Limb (tissue), 2 donors: Measurements from ENCODE around the gene CPEB3.
"Not testable (repeated sequence)": the region's sequence is repeated elsewhere in the genome, so short reads cannot be mapped to it uniquely, and the experiment has no call there.

Experiments used
- DNase-seq, 2 donors: peaks; one replicate each; pipeline ENCODE4 v3.0.0-alpha.2; 2016; ENCODE audit errors: extremely low spot score in 2 of 2

CPEB3 gene

DNA sequence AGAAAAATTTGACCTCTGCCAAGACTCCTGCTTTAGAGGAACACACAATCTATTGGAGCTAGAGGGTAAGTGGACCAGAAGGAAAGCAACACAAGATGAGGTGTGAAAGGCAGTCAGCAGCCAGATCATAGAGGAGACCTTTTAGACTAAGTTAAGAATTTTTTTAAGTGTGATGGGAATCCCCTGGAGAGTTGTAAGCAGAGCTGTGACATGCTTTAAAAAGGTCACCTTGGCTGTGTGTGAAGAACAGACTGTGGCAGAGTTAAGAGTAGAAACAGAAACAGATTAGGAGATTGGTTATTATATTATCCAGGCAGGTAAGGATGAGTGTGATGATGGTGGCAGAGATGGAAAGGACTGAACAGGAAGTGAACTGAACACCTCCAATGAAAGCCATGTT lies 23.5 kb downstream of the CPEB3 start:
- no peak for DNase-seq

DNA sequence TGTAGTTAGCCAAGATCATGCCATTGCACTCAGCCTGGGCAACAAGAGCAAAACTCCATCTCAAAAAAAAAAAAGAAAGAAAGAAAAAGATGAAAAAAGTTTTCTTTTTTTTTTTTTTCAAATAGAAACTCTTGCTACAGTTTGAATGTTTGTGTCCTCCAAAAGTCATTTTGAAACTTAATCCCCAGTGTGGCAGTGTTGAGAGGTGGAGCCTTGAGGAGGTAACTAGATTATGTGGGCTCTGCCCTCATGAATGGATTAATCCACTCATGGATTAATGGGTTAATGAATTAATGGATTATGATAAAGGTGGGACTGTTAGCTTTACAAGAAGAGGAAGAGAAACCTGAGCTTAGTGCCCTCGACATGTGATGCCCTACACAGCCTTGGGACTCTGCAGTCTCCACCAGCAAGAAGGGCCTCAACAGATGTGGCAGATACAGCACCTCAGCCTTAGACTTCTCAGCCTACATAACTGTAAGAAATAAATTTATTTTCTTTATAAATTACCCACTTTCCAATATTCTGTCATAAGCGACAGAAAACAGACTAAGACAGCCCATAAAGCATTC lies 25.1 kb downstream of the CPEB3 start:
- DNase-seq: no peak

DNA sequence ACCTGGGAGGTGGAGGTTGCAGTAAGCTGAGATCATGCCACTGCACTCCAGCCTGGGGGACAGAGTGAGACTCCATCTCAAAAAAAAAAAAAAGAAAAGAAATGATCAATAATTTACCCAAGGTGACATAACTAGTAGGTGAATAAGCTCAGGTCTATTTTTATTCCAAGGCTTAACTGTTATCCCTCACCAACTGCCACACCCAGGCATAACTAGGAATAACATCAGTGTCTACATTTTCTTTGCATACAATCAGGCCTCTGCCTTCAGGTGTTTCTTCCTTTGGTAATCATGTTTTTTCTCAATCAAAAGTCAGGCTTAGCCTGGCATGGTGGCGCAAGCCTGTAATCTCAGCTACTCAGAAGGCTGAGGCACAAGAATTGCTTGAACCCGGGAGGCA lies 26.6 kb downstream of the CPEB3 start:
- DNase-seq: no peak

DNA sequence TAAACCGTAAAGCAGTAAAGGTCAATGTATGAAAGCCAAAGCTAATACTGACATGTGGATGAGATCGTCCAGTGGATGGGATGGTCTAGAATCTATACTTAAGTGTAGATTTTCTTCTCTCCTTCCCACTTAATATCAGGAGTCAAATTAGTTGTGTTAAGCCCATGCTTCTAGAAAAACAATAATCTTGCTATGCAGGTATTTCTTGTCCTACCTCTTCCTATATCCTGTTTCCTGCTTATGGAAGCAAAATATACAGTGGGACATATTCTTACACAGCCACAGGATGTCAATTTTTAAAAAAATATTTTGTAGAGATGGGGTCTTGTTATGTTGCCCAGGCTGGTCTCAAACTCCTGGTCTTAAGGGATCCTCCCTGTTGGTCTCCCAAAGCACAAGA lies 27.5 kb downstream of the CPEB3 start:
- DNase-seq: no peak

DNA sequence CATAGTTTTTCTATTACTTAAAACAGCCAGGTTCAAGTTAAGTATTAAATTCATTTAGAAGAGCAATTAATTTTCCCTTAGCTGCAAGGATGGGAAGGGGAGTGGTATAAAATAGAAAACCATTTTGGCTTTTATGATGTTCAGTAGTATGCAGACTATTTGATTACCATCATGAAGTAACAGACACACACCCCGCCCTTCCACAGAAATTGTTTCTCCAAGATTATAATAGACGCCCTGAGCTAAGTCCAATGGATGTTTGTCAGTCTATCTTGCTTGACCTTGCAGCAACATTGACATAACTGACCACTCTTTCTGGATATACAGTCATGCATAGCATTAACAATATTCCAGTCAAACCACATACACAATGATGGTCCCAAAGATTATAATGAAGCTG lies 42.3 kb downstream of the CPEB3 start:
- no peak for DNase-seq

DNA sequence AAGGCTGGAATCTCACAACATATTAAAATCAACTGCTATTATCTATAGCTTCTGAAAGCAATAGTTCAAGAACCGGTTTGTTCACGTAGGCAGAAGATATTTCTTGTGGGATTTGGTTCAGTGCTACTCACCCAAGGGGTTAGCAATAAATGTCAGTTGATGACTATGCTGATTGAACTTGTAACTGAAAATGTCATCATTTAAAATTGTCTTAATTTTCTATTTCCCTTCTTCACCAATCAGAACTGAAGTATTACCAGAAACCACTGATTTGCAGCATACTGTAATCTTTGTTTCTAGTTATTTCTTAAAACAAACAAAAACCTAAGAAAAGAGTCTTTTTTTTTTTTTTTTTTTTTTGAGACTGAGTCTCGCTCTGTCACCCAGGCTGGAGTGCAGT lies 46.1 kb downstream of the CPEB3 start:
- no peak for DNase-seq

DNA sequence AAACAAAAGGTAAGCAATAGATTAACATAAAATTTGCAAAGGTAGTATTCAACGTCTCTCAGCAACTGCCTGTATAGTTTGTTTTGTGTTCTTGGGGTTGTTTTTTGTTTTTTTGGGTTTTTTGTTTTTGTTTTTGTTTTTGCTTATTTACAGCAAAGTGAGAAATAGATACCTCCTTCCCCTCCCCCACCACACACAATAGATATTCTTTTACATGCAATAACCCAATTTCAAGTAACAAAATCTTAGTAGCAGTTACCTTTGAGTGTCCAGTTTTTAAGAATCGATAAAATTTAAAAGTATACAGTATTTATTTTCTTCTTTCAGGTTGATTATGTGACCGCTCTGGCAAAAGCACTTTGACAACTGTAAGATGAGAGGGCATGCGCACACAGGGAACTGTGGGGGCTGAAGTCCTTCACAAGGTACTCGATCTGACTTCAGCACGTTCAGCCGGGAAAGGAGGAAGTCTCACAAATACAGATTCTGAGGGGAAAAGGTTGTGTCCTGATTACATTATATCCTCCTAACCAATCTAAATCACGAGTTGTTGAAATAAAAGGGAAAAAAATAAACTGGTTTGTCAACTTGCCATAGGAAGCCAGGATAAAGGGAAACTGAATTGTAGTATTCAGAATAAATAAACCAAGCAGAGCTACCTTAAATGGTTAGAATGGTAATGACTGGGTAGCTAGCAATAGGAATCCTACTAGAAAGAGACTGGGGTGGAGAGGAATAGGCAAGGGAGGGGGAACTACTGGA lies 47.8 kb downstream of the CPEB3 start:
- peak; percentile 62 to 69 for DNase-seq

DNA sequence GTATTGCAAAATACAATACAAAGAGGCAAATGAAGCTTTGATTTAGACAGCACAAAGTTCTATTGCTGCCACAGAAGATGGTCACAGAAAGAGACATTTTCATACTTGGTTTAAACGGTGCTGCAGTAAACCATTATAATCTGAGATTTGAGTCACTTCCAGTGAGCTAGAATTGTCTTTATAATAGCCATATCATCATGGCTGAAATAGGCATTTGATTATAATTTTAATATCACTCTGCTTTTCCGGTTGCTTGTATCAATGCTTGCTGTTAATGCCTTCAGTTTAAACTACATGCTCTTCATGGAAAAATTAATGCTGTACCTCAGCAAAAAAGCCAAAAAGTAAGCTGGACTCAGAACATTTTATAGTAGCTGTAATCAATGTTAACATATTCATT lies 48.5 kb downstream of the CPEB3 start:
- DNase-seq: no peak

DNA sequence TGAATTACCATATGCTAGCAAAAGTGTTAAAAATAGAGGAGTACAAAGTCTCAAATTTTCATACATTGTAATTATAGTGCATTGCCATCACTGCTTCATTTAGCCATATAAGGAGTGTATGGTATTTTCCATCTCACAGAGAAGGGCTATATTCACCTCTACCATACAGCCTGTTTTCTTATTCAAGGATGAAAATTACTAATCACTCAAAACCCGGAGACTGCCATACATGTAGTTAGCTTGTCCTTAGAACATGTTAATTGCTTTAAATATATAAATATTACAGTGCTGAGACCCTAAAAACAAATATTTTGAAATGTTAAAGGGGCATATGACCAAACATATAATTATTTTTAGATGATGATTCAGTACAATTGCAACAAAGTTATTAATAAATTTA lies 49.4 kb downstream of the CPEB3 start:
- DNase-seq: no peak

DNA sequence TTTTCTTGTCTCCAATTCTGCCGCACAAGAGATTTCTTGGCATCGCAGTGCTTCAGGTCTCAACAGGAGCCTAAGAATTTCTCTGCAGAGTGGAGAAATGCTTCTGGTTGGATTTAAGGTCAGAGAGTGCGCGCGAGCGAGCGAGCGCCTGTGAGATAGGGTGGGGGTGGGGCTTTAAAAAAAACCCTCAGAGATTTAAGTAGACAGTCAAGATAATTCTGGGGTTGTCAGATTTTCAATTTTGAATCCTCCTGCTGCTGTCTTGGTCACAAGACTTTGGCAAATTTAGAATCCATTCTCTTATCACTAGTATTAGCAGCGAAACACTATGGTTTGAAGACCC lies 49.7 kb downstream of the CPEB3 start:
- peak in 1 of 2 donors; percentile 29 for DNase-seq

DNA sequence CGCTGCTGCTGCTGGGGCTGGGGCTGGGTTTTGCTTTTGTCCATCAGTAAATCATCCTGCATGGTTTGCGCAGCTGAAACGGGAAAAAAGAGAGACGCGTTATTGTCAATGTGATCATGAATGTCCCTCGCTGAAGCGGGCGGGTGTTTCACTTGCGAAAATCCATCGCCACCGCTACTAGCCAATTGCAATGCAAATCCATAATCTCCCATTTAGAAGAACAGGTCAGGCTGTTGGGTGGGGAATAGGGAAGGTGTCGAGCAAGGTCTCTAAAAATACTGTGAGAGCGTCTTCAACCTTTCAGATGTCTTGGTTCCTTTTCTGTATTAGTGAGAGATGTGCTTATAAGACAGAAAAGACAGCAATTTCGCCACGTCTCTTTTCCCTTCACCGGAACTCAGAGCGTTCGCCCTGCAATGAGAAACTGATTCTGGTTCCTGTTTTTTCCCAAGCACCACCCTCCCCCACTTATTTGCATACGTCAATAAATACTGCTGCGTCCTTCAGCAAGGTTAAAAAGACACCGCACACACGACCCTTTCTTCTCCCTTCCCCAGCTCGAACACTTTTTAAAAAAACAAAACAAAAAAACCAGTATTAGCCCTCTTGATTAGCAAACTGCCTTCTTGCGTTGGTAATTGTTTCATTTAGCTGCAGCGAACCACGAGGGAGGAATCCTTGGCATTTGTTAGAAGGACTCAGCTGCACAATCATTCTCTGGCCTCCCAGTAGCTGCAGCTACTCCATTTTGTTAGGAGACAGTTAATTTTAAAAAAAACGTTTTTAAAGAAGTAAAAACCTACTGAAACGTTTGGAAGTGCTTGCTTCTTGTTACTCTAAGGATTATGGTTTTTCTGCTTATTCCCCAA lies 50.4 kb downstream of the CPEB3 start:
- DNase-seq: peak; percentile 45 to 61

DNA sequence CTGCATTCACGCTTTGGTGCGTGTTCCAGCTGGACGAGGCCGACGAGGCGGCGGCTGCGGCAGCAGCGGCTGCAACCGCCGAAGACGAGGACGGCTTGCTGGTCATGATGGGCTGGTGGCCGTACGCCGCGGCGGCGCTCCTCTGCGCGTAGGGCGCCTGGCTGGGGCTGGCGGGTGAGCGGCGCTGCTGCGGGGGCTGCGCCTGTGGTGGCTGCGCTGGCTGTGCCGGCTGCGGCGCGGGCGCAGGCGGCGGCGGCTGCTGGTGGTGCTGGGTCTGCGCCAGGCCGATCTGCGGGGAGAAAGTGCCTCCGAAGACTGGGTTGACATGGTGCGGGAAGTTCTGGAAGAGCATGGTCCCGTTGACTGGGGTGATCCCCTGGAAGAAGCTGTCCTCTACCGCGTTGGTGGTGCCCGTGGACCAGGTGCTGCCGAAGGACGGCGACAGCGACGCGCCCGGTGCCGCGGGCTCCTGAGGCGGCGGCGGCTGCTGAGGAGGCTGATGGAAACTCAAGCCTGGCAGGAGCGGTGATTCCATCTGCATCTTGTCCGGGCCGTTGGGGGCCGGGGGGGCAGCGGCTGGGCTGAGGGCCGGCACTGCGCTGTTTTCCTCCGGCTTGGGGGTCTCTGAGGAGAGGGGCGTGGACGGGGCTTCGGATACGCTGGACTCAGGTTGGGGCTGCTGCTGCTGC lies 51.1 kb downstream of the CPEB3 start:
- peak in 1 of 2 donors; percentile 78 for DNase-seq

DNA sequence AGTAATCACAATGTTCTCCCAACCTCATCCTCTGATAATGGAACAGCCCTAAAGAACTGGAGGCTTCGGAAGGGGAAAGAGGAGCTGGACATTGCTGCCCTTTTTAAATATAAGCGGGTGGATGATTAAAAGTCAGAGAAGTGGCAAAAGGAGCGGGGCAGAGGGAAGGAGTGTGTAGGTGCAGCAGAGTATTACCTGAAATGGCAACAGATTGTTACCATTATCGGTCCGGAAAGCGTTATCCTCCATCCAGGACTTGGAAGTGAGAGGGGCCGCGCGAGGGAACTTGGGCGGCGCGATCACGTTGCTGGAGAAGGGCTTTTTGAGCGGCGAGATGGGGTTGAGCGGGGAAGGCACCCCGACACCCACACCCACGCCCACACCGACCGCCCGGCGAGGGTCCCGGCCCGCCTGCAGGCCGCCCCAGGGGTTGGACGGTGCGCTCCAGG lies 51.7 kb downstream of the CPEB3 start:
- no peak for DNase-seq

DNA sequence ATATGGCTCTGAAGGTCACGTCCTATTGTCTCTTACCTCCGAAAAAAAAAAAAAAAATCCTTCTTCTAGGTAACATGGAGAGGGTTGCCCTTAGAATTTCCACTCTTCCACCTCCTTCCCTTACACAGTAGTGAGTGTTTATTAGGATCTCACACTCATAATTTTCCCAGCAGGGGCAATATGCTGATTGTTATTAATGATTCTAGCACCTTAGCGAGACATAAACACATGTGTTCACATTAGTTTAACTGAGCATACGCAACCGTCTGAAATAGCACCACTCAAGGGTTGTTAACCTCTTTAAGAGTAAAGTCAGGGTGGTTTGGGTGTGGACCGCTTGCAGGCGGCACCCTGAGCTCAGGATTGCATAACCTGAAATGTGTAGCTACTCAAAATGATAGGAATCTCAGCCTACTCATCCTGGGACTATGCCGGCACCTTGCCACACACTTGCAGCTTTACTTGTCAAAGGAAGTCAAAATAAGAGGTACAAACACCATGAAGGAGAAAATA lies 52.2 kb downstream of the CPEB3 start:
- peak in 1 of 2 donors; percentile 30 for DNase-seq

DNA sequence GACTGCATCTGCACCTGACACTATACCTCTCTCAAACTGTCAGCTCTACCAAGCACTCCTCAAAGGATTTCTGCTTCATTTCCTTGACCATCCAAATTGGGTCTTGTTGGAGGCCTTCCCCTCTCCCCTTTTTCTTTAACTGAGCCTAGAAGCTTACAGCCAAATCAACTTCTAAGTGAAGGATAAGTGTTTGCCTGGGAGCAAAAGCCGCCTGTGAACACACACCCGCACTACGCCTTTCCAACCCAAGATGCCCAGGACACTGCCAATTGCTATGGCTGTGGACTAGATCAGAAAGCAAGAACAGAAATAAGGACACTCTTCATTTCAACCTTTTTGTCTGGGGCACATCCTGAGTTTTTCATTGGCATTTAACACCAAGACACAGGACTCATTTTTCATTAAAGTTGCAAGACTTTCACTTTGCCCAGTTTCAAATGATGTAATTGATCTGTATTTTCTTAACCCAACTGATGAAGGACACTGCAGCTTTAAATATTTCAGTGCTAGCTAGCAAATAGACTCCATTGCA lies 52.8 kb downstream of the CPEB3 start:
- no peak for DNase-seq

DNA sequence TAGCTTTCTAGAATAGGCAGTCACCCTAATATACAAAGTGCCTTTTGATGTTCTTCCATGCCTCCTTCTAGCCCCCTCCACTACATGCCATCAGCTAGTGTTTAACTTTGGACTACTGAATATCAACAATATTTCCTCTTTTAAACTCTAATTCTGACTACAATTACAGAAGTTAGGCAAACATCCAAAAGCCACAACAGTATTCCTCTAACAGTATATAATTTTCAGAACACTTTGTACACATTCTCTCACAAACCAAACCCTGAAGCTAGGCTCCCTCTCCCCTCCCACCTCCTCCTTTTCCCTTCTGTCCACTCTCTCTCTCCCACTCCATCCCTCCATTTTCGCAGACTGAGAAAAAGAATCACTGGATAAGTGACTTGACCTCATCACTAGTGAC lies 59.7 kb downstream of the CPEB3 start:
- no peak for DNase-seq

DNA sequence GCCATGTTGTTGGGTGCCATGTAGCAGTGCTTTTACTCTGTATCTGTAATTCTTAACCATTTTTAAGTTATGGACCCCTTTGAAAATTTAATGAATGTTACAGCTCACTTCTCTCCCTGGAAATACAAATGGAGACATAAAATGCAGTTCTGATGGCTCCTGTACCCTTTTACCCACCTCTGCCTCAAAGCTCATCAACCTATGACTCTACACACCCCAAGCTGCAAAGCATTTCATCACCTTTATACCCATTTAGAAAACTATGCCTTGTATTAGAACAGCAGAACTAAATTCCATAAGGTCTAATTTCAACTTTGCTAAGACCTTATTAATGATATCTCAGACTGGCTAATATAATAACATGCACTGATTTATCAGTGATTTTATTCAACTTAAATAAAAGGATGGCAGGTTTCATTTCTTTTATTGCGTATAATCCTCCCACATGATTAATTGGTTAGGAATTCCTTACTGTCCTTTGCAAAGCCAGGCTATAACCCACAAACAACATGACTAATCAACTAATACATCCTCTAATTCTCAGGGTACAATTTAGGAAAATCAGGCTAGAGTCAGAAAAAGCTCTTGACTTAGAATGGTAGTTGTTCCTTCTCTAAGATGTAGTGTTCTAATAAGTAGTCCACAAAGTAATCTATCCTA lies 68.1 kb downstream of the CPEB3 start:
- DNase-seq: no peak

DNA sequence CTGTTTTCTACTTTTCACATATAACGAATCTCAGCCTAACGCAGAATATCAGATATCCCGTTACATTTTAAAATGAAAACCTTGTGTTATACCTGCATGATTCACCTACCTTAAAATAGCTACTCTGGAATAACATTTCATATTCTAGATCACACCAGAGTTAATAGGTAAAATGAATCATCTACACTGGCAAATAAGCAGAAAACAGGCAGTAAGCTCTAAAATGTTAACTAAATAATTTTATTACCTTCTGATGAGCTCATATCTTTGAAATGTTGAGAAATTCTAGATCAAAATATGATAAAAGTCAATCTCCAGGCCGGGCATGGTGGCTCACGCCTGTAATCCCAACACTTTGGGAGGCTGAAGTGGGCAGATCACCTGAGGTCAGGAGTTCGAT lies 71.3 kb downstream of the CPEB3 start:
- DNase-seq: no peak

DNA sequence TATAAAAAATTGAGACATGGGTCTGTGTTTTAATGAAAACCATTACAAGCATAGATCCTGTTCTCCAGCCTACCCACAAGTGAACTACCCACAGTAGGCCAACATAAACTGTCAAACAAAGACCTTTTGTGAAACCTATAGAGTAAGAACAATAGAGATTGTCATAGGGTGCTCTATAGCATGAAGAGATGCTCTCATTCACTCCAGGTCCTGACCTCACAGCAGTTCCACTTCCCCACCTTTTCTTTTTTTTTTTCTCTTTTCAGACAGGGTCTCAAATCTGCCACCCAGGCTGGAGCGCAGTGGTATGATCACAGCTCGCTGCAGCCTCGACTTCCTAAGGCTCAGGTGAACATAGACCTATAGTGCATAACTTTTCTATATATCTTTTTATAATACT lies 72.3 kb downstream of the CPEB3 start:
- no peak for DNase-seq

DNA sequence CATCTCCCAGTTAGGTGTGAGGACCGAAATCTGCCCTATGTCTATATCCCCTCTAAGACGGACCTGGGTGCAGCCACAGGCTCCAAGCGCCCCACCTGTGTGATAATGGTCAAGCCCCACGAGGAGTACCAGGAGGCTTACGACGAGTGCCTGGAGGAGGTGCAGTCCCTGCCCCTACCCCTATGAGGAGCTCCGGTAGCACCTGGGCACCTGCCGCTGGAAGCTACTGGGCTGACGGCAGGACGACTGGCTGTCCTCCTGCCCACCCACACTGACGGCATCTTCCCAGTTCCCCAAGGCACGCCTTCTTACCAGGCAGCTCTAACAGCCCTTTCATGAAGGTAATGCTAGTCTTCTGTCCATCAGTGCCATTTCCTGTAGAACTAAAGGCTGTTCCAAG lies 74.3 kb downstream of the CPEB3 start:
- not testable (repeated sequence) for DNase-seq

DNA sequence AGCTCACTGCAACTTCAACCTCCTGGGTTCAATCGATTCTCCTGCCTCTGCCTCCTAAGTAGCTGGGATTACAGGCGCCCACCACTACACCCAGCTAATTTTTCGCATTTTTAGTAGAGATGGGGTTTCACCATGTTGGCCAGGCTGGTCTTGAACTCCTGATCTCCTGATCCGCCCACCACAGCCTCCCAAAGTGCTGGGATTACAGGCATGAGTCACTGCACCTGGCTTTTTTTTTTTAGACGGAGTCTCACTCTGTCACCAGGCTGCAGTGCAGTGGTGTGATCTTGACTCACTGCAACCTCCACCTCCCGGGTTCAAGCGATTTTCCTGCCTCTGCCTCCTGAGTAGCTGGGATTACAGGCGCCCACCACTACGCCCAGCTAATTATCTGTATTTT lies 75.7 kb downstream of the CPEB3 start:
- not testable (repeated sequence) for DNase-seq
